Coronary artery (tissue), 2 donors: ENCODE measurements around the gene CST5.

ENCODE experiments used
- DNase-seq: peaks from one replicate; pipeline ENCODE4 v3.0.0-alpha.2; 2017; ENCODE audit warnings: low spot score
- H3K27ac ChIP-seq, 2 donors: fragments of 200-600 bp; sonication (generic); one replicate each; pipeline ENCODE4 v1.5.1; 2016 to 2019
- H3K4me3 ChIP-seq: fragments of 200-600 bp; sonication (generic); 2 replicates; pipeline ENCODE4 v1.5.1; 2016; ENCODE audit warnings: mild to moderate bottlenecking, moderate library complexity
- TF ChIP-seq, protein P1 (sequence below): fragments of 200-600 bp; sonication (generic); IDR thresholded peaks from one replicate; pipeline ENCODE4 v1.5.1; 2019; ENCODE audit warnings: antibody characterized with exemption

Gene CST5

GRCh38 chr20:23924751-23925150, 45.2 kb upstream of the CST5 start:
- peak; percentile 53 for DNase-seq
- TF ChIP-seq, protein P1, sequence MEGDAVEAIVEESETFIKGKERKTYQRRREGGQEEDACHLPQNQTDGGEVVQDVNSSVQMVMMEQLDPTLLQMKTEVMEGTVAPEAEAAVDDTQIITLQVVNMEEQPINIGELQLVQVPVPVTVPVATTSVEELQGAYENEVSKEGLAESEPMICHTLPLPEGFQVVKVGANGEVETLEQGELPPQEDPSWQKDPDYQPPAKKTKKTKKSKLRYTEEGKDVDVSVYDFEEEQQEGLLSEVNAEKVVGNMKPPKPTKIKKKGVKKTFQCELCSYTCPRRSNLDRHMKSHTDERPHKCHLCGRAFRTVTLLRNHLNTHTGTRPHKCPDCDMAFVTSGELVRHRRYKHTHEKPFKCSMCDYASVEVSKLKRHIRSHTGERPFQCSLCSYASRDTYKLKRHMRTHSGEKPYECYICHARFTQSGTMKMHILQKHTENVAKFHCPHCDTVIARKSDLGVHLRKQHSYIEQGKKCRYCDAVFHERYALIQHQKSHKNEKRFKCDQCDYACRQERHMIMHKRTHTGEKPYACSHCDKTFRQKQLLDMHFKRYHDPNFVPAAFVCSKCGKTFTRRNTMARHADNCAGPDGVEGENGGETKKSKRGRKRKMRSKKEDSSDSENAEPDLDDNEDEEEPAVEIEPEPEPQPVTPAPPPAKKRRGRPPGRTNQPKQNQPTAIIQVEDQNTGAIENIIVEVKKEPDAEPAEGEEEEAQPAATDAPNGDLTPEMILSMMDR = no peak
- Histone ChIP-seq H3K27ac (no peak overlapping the region), H3K4me3 (no peak overlapping the region)

DNA sequence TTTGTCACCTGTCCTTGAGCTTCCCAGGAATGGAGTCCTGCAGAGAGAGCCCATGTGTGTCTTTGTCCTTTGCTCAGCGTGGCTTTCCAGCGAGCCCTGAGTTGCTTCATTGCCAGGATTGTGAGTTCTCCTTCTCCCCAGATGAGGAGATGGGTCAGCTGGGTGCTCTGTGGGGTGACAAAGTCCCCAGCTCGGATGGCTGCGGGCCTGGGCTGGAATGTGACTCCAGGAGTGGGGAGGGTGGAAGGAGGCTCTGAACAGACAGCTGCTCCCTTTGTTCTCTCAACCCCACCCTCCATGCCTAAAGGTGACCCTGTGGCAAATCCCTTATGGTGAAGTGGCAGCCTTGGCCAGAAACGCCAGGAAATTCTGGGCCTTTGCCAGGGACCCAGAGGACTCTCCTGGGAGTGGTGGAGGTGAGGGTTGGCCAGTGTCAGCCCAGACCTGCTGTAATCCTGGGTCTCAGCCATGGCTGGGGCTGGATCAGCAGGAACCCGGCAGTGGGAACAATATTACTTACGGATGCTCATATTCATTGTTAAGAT, 44.4 kb upstream of the CST5 start:
- no peak overlapping the region for H3K4me3 ChIP-seq
- DNase-seq = peak; percentile 29
- TF ChIP-seq, protein P1 = no peak
- H3K27ac ChIP-seq = no peak overlapping the region

GRCh38 chr20:23923311-23923710, 43.8 kb upstream of the CST5 start:
- no peak overlapping the region for H3K4me3 ChIP-seq
- peak; percentile 62 for DNase-seq
- TF ChIP-seq, protein P1 = no peak
- H3K27ac ChIP-seq = no peak overlapping the region

DNA sequence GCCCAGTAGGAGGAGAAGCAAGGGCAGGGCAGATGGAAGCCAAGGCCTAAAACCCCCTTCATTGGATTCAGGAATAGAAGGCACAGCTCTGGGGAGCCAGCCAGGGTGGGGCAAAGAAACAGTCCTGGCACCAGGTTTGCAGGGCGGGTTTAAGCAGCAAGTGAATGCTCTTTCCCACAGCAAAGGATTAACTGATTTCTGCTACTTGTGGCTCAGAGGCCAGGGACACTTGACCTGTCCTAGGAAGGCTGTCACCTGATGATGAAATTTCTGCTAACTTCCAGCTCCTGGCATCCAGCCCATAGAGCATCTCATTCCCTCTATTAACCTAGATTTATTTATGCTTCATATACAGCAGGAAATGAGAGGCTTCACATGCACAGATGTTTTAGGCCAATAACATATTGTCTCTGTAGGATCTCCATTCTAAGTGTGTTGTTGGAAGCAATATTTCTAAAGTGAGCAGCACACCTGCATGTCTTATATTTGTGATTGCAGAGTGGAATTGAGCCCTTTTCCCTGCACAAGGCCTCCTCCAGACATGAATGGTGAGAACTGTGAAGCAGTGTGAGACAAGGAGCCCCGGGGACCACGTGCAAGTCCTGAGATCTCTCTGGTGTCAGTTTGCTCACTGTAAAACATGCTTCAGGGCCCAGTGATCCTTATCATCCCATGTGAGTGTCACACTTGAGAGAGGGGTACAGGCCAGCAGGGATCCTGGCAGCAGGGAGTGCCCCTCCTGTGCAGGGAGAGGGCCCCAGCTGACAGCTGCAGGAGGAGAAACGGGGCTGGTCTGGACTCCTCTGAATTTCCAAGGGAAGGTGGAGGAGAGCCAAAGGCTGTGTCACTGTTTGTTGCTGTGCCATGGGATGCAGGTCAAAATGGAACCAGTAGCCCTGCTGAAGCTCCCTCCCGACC, 41.1 kb upstream of the CST5 start:
- DNase-seq = peak; percentile 57
- TF ChIP-seq, protein P1 = no peak
- no peak overlapping the region for H3K27ac ChIP-seq

GRCh38 chr20:23918896-23919295, 39.3 kb upstream of the CST5 start:
- TF ChIP-seq, protein P1 = no peak
- H3K4me3 ChIP-seq = no peak overlapping the region
- no peak overlapping the region for H3K27ac ChIP-seq
- DNase-seq = no peak

More for the DNA sequence above, 41.1 kb upstream of the CST5 start:
- no peak overlapping the region for H3K4me3 ChIP-seq

DNA sequence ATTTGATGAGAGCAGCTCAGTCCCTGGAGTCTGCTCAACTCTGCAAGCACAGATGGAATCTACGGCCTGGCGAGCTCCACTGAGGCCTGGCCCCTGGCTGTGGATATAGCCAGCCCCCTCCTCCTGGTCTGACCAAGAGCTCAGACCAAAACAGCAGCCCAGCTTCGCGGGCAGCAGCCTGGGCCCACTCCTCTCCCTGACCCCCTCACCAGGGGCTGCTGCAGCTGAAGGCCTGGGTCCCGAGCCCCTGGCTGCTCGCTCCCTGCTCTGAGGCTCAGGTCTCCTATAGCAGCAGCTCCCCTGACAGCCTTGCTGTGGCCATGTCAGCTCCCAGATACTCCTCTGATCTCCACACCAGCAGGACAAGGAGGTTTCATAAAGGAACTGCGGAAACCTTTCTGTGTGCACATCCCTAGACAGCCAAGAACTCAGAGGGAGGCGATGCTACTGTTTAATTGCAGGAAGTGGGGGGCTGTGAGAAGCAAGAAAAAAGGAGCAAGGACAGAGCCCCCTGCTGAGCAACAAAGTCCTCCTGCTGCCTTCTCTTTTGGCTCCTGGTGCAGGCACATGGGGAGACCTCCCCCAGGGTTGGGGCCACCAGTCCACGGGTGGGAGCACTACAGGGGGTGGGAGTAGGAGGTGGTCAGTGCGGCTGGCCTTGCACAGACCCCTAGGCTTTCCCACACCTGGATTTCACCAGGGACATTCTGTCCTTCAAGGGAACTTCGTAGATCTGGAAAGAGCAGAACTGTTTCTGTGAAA, 38.7 kb upstream of the CST5 start:
- peak; percentile 63 for DNase-seq
- TF ChIP-seq, protein P1 = no peak
- Histone ChIP-seq H3K4me3 (no peak overlapping the region), H3K27ac (no peak overlapping the region)
